8988T (cell line): Measurements from ENCODE around the gene CEP85L.

Source experiments
- DNase-seq: peaks from one replicate; pipeline ENCODE4 v3.0.0; 2011

The CEP85L gene

DNA sequence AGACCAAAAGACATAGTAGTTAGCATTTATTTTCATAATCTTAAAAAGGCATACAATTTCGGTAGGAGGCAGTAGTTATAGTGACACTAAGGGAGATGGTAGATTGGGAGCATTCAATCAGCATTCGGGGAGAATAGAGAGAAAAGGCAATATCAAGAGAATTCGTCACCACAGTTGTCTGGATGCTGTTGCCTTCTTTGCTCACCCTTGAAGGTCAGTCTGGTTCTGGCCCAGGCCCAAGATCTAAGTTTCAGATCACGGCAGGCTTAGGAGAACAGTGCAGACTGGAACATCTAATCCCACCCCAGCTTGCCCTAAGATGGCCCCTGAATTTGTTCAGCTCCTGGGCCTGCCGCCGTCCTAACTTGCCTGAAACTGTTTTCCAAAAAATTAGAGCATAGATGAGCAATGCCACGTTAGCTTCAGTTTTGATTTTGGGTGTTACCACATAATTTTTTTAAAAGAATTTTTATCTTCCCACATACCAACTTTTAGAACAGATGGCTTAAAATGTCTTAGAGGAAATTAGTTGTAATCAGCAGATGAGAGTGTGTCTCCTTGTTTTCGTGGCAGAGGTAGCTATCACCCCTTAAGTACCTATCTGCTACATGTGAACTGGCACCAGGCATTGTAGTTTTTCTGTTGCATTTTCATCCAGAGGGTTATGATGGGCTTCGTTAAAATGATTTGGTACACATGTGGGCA lies 8.3 kb upstream of the CEP85L start:
- no peak for DNase-seq

GRCh38 chr6:118656847-118657451 lies 5.6 kb upstream of the CEP85L start:
- no peak for DNase-seq

DNA sequence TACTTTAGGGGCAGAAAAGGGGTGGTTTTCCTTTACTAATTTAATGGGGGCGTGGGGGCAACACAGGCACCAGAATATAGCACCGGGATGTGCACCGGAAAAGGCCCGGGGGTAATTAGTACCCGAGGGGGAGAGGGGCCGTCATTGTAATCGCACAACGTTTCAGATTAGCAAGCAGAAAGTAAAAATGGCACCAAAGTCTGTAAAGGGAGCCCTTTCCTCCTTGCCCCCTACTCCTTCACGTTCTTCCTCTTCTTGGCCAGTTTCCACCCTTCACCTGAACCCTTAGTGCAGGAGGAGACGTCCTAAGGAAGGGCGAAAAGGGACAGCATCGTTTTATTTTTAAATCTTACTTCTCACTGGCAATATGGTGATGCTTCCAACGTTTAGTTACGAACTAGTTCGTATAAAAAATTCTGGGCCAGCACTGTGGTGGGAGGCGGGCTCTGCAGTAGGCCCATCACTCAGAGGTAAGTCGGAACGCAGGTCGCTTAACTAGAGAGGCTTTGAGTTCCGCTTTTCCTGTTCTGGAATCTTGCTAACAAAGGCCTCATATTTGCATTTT lies 742 bp upstream of the CEP85L start:
- DNase-seq = no peak

DNA sequence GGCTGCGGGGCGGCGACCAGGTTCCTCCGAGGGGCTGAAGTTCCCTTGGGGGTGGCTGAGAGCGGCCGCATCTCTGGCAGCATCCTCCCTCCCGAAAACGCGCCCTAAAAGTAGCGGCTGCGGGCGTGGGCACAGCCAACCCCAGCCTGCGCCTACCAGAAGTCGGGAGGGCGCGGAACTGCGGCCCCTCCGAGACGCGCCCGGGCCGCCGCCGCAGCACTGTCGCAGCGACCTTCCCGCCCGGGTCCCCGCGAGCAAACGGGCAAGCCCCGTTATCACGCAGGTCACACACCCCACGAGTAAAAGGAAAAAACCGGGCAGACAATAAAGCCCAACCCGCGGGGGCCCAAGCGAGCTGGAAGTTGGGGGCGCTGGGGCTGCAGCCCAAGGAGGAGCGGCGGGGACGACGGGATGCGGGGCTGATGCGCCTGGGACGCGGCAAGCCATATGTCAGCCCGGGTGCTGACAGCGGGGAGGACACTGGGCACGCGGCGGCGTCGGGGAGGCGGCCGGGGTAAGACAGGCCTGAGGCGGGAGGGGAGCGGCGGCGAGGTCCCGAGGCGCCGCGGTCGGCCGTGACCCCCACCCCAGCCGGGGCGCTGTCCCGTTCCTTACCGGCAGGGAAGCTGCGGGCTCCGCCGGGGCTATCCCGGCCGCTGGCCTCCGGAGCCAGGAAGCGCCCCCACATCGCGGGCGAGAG lies 659 bp downstream of the CEP85L start:
- DNase-seq = peak; percentile 21

GRCh38 chr6:118649918-118650581 lies 1.3 kb downstream of the CEP85L start:
- DNase-seq = no peak

DNA sequence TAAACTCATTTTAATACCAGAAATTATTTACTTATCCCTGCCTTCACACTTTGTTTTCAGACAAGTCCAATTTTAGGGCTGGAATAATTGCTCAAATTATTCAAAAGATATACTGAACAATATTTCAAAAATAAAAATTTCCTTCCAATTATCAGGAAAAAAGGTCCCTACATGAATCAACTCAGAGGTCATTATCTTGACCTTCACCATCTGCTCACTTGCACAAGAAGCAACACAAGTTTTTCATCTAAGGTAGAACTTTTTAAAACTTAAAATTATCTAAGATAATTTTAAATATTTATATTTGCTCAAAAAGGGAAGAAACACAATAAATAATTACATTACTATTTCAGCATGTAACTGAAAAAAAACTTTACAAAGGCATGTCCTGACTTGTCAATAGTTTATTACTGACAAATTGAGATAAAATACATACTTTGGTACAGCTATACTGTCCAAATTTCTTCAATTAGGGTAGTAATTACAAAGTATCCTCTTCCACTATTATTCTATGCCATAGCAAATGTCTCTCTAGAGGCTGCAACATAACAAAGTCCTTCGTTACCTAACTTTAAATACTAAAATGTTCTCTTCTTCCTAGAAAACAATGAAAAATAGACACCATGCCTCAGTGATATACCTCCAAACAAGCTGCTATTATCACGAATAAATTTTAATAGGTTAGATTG lies 2.4 kb downstream of the CEP85L start:
- no peak for DNase-seq

- no peak for DNase-seq
Observed at GRCh38 chr6:118646977-118647376, 4.4 kb downstream of the CEP85L start.

DNA sequence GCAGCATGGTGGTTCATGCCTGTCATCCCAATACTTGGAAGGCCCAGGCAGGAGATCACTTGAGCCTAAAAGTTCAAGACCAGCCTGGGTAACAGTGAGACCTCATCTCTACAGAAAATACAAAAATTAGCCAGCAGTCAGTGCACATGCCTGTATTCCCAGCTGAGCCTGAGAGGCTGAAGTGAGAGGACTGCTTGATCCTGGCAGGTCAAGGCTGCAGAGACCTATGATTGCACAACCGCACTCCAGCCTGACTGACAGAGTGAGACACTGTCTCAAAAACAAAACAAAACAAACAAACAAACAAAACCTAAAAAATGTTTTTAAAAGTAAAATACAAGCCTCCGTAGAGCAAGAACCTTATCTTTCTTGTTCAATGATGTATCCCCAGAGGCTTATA lies 6.0 kb downstream of the CEP85L start:
- DNase-seq = no peak

- DNase-seq = no peak
Observed at GRCh38 chr6:118644007-118644406, 7.4 kb downstream of the CEP85L start.

DNA sequence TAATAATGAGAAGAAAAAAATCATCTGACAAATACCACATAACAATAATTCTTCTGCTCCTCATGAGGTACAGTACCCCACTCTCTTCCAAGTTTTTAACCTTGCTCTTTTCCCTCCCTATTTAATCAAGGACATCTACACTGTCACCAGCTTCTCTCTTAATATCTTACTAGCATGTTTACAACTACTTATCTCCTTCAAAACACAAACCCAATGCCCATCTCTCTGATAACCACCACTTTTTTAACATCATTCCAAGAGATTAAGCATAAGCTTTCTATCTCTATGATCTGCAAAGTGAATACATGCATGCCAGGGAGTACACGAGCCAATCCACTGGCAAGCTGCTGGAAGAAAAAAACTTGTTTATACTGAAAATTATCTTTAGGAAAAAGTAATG lies 10.3 kb downstream of the CEP85L start:
- DNase-seq = no peak

DNA sequence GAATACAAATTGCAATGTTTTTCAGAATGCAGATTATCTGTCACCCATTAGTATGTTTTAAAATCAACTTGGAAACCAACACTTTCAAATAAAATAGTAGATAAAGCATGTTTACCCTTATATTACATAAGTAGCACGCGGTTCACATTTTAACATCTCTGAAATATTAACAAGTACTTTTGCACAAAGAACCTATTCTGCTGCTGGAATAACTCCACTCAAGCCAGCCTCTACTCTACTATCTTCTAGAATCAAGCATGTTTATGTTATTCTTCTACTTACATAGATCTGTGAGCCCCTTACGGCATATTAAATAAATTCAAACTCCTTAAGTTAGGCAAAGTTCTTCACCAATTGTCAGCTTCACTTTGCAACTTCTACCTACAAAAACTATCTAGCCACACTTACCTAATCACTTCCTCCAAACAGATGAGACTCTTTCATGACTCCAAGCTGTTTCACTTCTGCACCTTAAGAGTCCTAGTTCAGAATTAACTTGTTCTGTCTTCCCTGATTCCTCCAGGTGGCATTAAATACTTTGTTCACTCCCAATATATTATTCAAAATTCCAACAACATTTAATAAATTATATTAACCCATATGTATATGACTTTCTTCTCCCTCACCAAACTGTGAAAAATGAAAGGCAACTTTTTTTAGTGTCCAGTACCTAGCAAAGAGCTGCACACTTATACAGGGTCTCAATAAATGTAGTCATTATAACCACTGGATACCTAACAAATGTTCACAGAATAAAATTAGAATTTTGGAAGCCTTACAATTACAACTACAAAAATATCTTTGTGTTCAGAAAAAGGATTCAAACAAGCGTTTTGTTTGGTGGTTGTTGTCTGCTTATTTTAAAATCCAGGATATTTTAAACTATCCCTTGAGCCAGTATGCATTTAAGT lies 12.1 kb downstream of the CEP85L start:
- DNase-seq = no peak

- no peak for DNase-seq
Observed at GRCh38 chr6:118638288-118638687, 13.1 kb downstream of the CEP85L start.

- no peak for DNase-seq
Observed at GRCh38 chr6:118635909-118636735, 15.3 kb downstream of the CEP85L start.

- DNase-seq = no peak
Observed at GRCh38 chr6:118632359-118632758, 19.0 kb downstream of the CEP85L start.

DNA sequence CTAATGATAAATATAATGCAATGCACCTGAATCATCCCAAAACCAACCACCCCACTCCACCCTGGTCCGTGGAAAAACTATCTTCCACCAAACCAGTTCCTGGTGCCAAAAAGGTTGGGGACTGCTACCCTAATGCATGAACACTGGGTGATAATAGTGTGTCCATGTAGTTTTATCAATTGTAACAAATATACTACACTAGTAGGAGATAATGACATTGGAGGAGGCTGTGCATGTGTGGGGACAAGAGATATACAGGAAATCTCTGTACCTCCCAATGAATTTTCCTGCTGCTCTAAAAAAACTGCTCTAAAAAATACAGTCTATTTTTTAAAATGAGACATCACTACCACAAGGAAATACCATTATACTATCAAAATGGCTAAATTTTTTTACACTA lies 20.5 kb downstream of the CEP85L start:
- no peak for DNase-seq

DNA sequence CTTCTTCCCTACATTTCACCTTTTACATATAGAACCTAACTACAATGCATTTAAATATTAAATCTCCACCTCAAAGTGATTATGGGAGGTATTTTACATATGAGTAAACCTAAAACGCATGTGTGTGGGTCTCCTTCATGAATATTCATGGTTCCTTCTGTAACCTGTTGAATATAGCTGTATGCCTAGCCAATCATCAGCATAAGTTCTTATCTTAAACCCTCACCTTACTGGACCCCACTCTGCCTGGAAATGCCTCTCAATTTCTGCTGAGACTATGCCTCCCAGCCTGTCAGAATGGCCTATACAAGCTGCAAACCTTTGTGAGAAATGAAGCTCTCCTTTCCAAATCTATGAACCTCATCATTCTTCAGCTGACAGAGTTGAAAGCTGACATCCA lies 21.3 kb downstream of the CEP85L start:
- DNase-seq = no peak

DNA sequence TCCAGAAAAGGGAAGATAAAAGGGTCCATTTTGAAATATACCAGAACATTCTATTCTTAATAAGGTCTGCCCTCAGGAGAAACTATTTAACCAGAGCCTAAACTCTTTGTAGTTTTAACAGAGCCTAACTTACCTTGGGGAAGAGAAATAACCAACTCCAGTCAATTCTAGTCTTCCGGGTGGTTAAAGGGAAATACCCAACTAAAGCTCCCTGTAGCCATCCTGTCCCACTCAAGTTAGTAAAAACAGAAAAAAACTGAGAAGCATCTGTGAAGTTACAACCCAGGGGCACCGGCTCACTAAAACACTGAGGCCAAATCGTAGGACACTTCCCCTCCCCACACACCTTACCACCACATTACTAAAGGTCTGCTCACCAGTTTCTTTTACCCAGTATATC lies 23.7 kb downstream of the CEP85L start:
- no peak for DNase-seq

- no peak for DNase-seq
Observed at GRCh38 chr6:118625833-118626232, 25.6 kb downstream of the CEP85L start.

DNA sequence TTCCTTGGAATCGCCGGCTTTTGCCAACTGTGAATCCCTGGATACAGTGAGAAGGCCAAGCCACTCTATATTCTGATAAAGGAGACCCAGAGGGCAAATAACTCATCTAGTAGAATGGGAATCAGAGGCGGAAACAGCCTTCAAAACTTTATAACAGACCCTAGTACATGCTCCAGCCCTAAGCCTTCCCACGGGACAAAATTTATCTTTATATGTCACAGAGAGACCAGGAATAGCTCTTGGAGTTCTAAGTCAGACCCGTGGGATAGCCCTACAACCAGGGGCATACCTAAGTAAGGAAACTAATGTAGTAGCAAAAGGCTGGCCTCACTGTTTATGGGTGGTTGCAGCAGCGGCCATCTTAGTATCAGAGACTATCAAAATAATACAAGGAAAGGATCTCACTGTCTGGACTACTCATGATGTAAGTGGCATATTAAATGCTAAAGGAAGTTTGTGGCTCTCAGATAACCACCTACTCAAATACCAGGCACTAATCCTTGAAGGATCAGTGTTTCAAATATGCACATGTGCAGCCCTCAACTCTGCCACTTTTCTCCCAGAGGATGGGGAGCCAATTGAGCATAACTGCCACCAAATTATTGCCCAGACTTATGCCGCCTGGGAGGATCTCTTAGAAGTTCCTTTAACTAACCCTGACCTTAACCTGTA lies 29.5 kb downstream of the CEP85L start:
- no peak for DNase-seq

DNA sequence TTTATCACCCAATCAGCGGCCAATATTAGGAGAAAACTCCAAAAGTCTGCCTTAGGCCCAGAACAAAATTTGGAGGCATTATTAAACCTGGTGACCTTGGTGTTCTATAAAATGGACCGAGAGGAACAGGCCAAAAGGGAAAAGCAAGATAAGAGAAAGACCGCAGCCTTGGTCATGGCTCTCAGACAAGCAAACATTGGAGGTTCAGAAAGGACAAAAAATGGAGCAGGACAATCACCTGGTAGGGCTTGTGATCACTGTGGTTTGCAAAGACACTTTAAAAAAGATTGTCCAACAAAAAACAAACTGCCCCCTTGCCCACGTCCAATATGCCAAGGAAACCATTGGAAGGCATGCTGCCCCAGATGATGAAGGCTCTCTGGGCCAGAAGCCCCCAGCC lies 31.2 kb downstream of the CEP85L start:
- no peak for DNase-seq
